CD14-positive monocyte (primary cell): ENCODE data around the gene SIGLEC10. TPM values are rescaled to one million over a fixed set of nuclear protein-coding genes. Genes with fewer than 3 reads are reported as not detected.

ENCODE experiments used
- DNase-seq, 3 donors: peaks; one replicate each; pipeline ENCODE4 v3.0.0-alpha.2; 2011 to 2022
- H2AFZ ChIP-seq: 2 replicates; pipeline ENCODE4 v1.6.0; 2012; ENCODE audit warnings: mild to moderate bottlenecking, low read depth, low read length, inconsistent platforms; ENCODE audit not compliant: insufficient read depth, poor library complexity, severe bottlenecking
- H3K27ac ChIP-seq, 2 donors: 1 replicate in 1 of 2; 2 replicates in 1 of 2; pipeline ENCODE4 v1.5.1; 2012 to 2013; ENCODE audit warnings: low read length in 2 of 2, control low read depth in 1 of 2, inconsistent platforms in 1 of 2, low read depth in 1 of 2, mild to moderate bottlenecking in 1 of 2
- H3K27me3 ChIP-seq, 2 donors: one replicate each; pipeline versions ENCODE4 v1.6.0 to v1.6.1; 2011 to 2013; ENCODE audit warnings: low read length in 2 of 2; ENCODE audit not compliant: control insufficient read depth in 2 of 2, insufficient read depth in 2 of 2
- H3K36me3 ChIP-seq, 2 donors: replicated peaks in 1 of 2; 1 replicate in 1 of 2; 2 replicates in 1 of 2; pipeline versions ENCODE4 v1.5.1 to v1.6.1; 2012 to 2013; ENCODE audit warnings: low read length in 2 of 2, control low read depth in 1 of 2, inconsistent platforms in 1 of 2, mild to moderate bottlenecking in 1 of 2; ENCODE audit not compliant: insufficient read depth in 2 of 2, control insufficient read depth in 1 of 2
- H3K4me1 ChIP-seq, 2 donors: 1 replicate in 1 of 2; 2 replicates in 1 of 2; pipeline versions ENCODE4 v1.5.1 to v1.6.1; 2012 to 2013; ENCODE audit warnings: low read length in 2 of 2, control low read depth in 1 of 2, inconsistent platforms in 1 of 2, mild to moderate bottlenecking in 1 of 2, moderate library complexity in 1 of 2; ENCODE audit not compliant: insufficient read depth in 2 of 2, control insufficient read depth in 1 of 2
- H3K4me2 ChIP-seq: replicated peaks from 2 replicates; pipeline ENCODE3; 2012; ENCODE audit warnings: low read length, moderate library complexity, mild to moderate bottlenecking; ENCODE audit not compliant: poor library complexity, severe bottlenecking; ENCODE audit errors: extremely low read depth
- H3K4me3 ChIP-seq, 3 experiments: fragments of 200-600 bp in 1 of 3; sonication (generic) in 1 of 3; replicated peaks in 1 of 3; 1 replicate in 2 of 3; 2 replicates in 1 of 3; pipeline ENCODE4 v1.5.1; 2011 to 2013; ENCODE audit warnings: low read length in 3 of 3, mild to moderate bottlenecking in 3 of 3, control low read depth in 2 of 3, low read depth in 2 of 3, inconsistent platforms in 1 of 3, moderate library complexity in 1 of 3
- H3K79me2 ChIP-seq: 2 replicates; pipeline ENCODE4 v1.6.0; 2012; ENCODE audit warnings: mild to moderate bottlenecking, control low read depth, inconsistent platforms, low read length, moderate library complexity; ENCODE audit not compliant: insufficient read depth
- H3K9ac ChIP-seq: 2 replicates; pipeline ENCODE4 v1.6.0; 2017; ENCODE audit warnings: low read length, mild to moderate bottlenecking; ENCODE audit not compliant: insufficient read depth, poor library complexity, severe bottlenecking
- H3K9me3 ChIP-seq, 2 donors: replicated peaks in 1 of 2; 1 replicate in 1 of 2; 2 replicates in 1 of 2; pipeline versions ENCODE4 v1.5.1 to v1.6.1; 2012 to 2013; ENCODE audit warnings: low read length in 2 of 2, control low read depth in 1 of 2; ENCODE audit not compliant: control insufficient read depth in 1 of 2, insufficient read depth in 1 of 2
- H4K20me1 ChIP-seq: 2 replicates; pipeline ENCODE4 v1.6.0; 2012; ENCODE audit warnings: mild to moderate bottlenecking, low read length, control low read depth, moderate library complexity; ENCODE audit not compliant: insufficient read depth
- H3K27ac Mint-ChIP-seq, 7 donors: one replicate each; pipeline ENCODE4 v1.8.0; 2020; ENCODE audit warnings: mild to moderate bottlenecking in 7 of 7, mixed read lengths in 7 of 7, moderate library complexity in 6 of 7, inconsistent platforms in 2 of 7
- H3K27me3 Mint-ChIP-seq, 3 donors: one replicate each; pipeline ENCODE4 v1.8.0; 2021 to 2022; ENCODE audit warnings: low read depth in 3 of 3, mild to moderate bottlenecking in 3 of 3, mixed read lengths in 3 of 3, moderate library complexity in 3 of 3, inconsistent platforms in 1 of 3
- H3K36me3 Mint-ChIP-seq, 2 donors: one replicate each; pipeline ENCODE4 v1.8.0; 2020; ENCODE audit warnings: mixed read lengths in 2 of 2, inconsistent platforms in 1 of 2, mild to moderate bottlenecking in 1 of 2
- H3K4me1 Mint-ChIP-seq: one replicate; pipeline ENCODE4 v1.8.0; 2020; ENCODE audit warnings: mild to moderate bottlenecking, mixed read lengths
- H3K4me3 Mint-ChIP-seq, 2 donors: one replicate each; pipeline ENCODE4 v1.8.0; 2020; ENCODE audit warnings: mild to moderate bottlenecking in 2 of 2, mixed read lengths in 2 of 2, moderate library complexity in 1 of 2
- H3K9me3 Mint-ChIP-seq, 7 donors: one replicate each; pipeline ENCODE4 v1.8.0; 2020 to 2022; ENCODE audit warnings: mixed read lengths in 7 of 7, mild to moderate bottlenecking in 6 of 7, moderate library complexity in 6 of 7, inconsistent platforms in 2 of 7
- WGBS: methylation state at CpG from one replicate; pipeline ENCODE4 v1.1.5; 2013; ENCODE audit warnings: missing lambda C conversion rate; ENCODE audit not compliant: insufficient coverage; 5-methylcytosine and 5-hydroxymethylcytosine counted together
- intact Hi-C, 2 donors: fragments of 100-400 bp; cut with micrococcal nuclease; formaldehyde crosslinking; loops; one replicate each; pipeline versions ENCODE4 v1.15.0 to v1.15.1; 2023
- polyA plus RNA-seq, 3 donors: library from polyadenylated mRNA; depleted of rRNA in 1 of 3; unstranded in 2 of 3; stranded (reverse) in 1 of 3; fragments of 300-500 nt in 2 of 3; fragments of >200 nt in 1 of 3; fragmentation: Illumina TruSeq in 2 of 3; gene quantifications; 1 replicate in 2 of 3; 2 replicates in 1 of 3; pipeline ENCODE4 v1.2.3, GENCODE V29; 2012 to 2021
- TF ChIP-seq, protein P1 (sequence below): fragments of 200-600 bp; IDR thresholded peaks from one replicate; pipeline ENCODE4 v1.8.0; 2022; ENCODE audit warnings: antibody characterized with exemption, mild to moderate bottlenecking

Gene SIGLEC10
- polyA plus RNA-seq, 3 donors: 16.6 to 114 (median 64.9) TPM

GRCh38 chr19:51441410-51442390, 24.3 kb upstream of the SIGLEC10 start:
- H4K20me1 ChIP-seq: no peaks in the 10 kb centered on the region
- Mint-ChIP-seq H3K27me3 (peaks cover 34 to 44% (median 35%) of the 10 kb centered on the region in 3 donors), H3K36me3 (peaks cover 0 to 2% of the 10 kb centered on the region in 2 donors), H3K9me3 (peaks cover 0 to 7% (median 5%) of the 10 kb centered on the region in 7 donors), H3K27ac (peak overlapping the region in 4 of 7 donors; percentile 28 to 82 (median 60)), H3K4me3 (peak overlapping the region; percentile 20 to 87), H3K4me1 (peaks cover 22% of the 10 kb centered on the region)
- H3K4me3 ChIP-seq: peak overlapping the region in 1 of 3 experiments; percentile 41
- no peak overlapping the region for H2AFZ ChIP-seq
- peaks cover 0 to 4% of the 10 kb centered on the region in 2 donors for H3K9me3 ChIP-seq
- TF ChIP-seq, protein P1, sequence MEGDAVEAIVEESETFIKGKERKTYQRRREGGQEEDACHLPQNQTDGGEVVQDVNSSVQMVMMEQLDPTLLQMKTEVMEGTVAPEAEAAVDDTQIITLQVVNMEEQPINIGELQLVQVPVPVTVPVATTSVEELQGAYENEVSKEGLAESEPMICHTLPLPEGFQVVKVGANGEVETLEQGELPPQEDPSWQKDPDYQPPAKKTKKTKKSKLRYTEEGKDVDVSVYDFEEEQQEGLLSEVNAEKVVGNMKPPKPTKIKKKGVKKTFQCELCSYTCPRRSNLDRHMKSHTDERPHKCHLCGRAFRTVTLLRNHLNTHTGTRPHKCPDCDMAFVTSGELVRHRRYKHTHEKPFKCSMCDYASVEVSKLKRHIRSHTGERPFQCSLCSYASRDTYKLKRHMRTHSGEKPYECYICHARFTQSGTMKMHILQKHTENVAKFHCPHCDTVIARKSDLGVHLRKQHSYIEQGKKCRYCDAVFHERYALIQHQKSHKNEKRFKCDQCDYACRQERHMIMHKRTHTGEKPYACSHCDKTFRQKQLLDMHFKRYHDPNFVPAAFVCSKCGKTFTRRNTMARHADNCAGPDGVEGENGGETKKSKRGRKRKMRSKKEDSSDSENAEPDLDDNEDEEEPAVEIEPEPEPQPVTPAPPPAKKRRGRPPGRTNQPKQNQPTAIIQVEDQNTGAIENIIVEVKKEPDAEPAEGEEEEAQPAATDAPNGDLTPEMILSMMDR: no peak
- intact Hi-C loops: no loop called here
- no peaks in the 10 kb centered on the region for H3K36me3 ChIP-seq
- no peak overlapping the region for H3K9ac ChIP-seq
- peaks cover 20 to 36% of the 10 kb centered on the region in 2 donors for H3K27me3 ChIP-seq
- H3K79me2 ChIP-seq: no peaks in the 10 kb centered on the region
- peak overlapping the region; percentile 21 for H3K4me2 ChIP-seq
- peaks cover 16 to 26% of the 10 kb centered on the region in 2 donors for H3K4me1 ChIP-seq
- 27% methylated on average over 10 of the region's 31 CpGs for WGBS
- H3K27ac ChIP-seq: no peak overlapping the region
- peak; percentile 51 to 88 (median 54) for DNase-seq

DNA sequence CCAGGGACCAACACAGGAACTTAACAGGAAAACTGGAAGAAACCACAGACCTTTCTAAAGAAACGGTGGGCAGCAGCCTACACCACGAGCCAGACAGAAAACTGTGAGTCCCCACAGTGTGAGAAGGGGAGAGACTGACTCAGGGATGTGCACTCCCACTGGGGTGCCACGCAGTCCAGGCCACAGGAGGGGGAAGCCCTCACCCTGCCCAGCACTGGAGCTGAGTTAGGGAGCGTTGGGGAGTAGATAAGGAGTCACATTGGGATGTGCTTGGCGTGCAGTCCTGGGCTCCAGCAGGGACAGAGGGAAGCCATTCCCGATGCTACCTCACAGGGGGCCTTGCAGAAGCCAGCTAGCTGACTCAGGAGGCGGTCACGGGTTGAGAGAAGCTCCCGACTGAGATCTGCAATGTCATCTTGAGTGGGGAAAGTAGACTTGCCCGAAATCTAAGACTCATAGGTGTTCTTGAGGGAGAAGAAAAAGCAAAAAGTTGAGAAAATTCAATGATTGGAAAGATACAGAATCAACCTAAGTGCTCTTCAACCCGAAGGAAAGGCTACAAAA, 23.5 kb upstream of the SIGLEC10 start:
- H3K4me3 Mint-ChIP-seq: peak overlapping the region; percentile 20 to 87
- H3K4me3 ChIP-seq: peak overlapping the region in 1 of 3 experiments; percentile 41
- peaks cover 20 to 36% of the 10 kb centered on the region in 2 donors for H3K27me3 ChIP-seq
- no peak overlapping the region for H2AFZ ChIP-seq
- intact Hi-C loops: no loop called here
- H3K27me3 Mint-ChIP-seq: peaks cover 34 to 46% (median 35%) of the 10 kb centered on the region in 3 donors
- H3K4me2 ChIP-seq: peak overlapping the region; percentile 21
- peaks cover 16 to 26% of the 10 kb centered on the region in 2 donors for H3K4me1 ChIP-seq
- TF ChIP-seq, protein P1: no peak
- no peaks in the 10 kb centered on the region for H3K79me2 ChIP-seq
- H3K27ac Mint-ChIP-seq: peak overlapping the region; percentile 0 to 82 (median 28)
- no peak overlapping the region for H3K27ac ChIP-seq
- H3K9me3 Mint-ChIP-seq: peaks cover 0 to 7% (median 5%) of the 10 kb centered on the region in 7 donors
- H4K20me1 ChIP-seq: no peaks in the 10 kb centered on the region
- peak in 2 of 3 donors; percentile 59 to 88 for DNase-seq
- peaks cover 0 to 2% of the 10 kb centered on the region in 2 donors for H3K36me3 Mint-ChIP-seq
- H3K36me3 ChIP-seq: no peaks in the 10 kb centered on the region
- peaks cover 22% of the 10 kb centered on the region for H3K4me1 Mint-ChIP-seq
- H3K9me3 ChIP-seq: peaks cover 0 to 4% of the 10 kb centered on the region in 2 donors
- H3K9ac ChIP-seq: no peak overlapping the region
- 0% methylated on average over 9 of the region's 11 CpGs for WGBS
